Right atrium auricular region (tissue), 2 donors: ENCODE measurements around the gene RAB11FIP4. TPM values are rescaled to one million over a fixed set of nuclear protein-coding genes. Genes with fewer than 3 reads are reported as not detected.

Experiments
- DNase-seq: peaks from one replicate; pipeline ENCODE4 v3.0.0-alpha.2; 2019; ENCODE audit warnings: low spot score
- H3K27ac ChIP-seq, 2 donors: fragments of 200-600 bp; sonication (generic); 1 replicate in 1 of 2; 2 replicates in 1 of 2; pipeline ENCODE4 v1.5.1; 2016 to 2019
- H3K27me3 ChIP-seq, 2 donors: fragments of 200-600 bp; sonication (generic); one replicate each; pipeline versions ENCODE4 v1.5.1 to v1.6.0; 2017 to 2019
- H3K36me3 ChIP-seq: fragments of 200-600 bp; sonication (generic); one replicate; pipeline ENCODE4 v1.5.1; 2016
- H3K4me1 ChIP-seq, 2 donors: fragments of 200-600 bp; sonication (generic); one replicate each; pipeline versions ENCODE4 v1.5.1 to v1.6.0; 2017 to 2019
- H3K4me3 ChIP-seq, 2 donors: fragments of 200-600 bp; sonication (generic); 1 replicate in 1 of 2; 2 replicates in 1 of 2; pipeline ENCODE4 v1.5.1; 2017 to 2019; ENCODE audit warnings: mild to moderate bottlenecking in 1 of 2, moderate library complexity in 1 of 2
- H3K9me3 ChIP-seq, 2 donors: fragments of 200-600 bp; sonication (generic); one replicate each; pipeline ENCODE4 v1.5.1; 2019
- total RNA-seq, 2 donors: library from RNA; depleted of rRNA; stranded (reverse); fragments of >200 nt; gene quantifications; one replicate each; pipeline ENCODE4 v1.1.0, GENCODE V29; 2016
- TF ChIP-seq, protein P1 (sequence below), 2 donors: fragments of 200-600 bp; sonication (generic); IDR thresholded peaks; one replicate each; pipeline ENCODE4 v1.5.1; 2019; ENCODE audit warnings: antibody characterized with exemption in 2 of 2

RAB11FIP4 gene
- total RNA-seq, 2 donors from 2014 or later = 4.4 to 7.2 TPM

DNA sequence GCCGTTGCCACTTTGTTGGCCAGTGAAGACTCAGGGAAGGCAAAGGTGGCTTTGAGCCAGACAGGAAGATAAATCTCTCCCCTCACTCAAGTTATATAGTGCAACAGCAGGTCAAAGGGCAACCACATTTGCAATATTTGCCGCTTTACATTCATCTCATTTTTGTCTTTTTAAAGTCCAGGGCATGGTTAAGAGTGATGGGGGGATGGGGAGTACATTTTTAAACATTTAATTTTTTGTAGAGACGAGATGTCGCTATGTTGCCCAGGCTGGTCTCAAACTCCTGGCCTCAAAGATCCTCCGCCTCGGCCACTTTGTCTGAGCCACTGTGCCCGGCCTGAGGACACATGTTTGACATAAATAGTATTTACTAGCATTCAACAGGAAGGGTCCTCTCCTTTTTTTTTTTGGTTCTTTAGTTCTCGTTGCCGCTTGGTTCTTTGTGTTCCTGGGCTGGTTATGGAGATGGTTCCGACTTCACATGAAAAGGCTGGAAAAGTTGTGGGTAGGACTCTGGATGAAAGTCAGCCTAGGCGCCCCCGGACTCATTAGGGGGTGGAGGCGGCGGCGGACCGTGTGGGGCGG, 95.7 kb downstream of the RAB11FIP4 start:
- TF ChIP-seq, protein P1, sequence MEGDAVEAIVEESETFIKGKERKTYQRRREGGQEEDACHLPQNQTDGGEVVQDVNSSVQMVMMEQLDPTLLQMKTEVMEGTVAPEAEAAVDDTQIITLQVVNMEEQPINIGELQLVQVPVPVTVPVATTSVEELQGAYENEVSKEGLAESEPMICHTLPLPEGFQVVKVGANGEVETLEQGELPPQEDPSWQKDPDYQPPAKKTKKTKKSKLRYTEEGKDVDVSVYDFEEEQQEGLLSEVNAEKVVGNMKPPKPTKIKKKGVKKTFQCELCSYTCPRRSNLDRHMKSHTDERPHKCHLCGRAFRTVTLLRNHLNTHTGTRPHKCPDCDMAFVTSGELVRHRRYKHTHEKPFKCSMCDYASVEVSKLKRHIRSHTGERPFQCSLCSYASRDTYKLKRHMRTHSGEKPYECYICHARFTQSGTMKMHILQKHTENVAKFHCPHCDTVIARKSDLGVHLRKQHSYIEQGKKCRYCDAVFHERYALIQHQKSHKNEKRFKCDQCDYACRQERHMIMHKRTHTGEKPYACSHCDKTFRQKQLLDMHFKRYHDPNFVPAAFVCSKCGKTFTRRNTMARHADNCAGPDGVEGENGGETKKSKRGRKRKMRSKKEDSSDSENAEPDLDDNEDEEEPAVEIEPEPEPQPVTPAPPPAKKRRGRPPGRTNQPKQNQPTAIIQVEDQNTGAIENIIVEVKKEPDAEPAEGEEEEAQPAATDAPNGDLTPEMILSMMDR (IDR thresholded peaks at IDR 0.05) = no peak
- peak overlapping the region; percentile 54 to 66 for H3K27ac ChIP-seq
- no peaks in the 10 kb centered on the region for H3K36me3 ChIP-seq
- DNase-seq = no peak
- peaks cover 0 to 24% of the 10 kb centered on the region in 2 donors for H3K4me1 ChIP-seq
- no peaks in the 10 kb centered on the region for H3K9me3 ChIP-seq
- H3K27me3 ChIP-seq = no peaks in the 10 kb centered on the region
- peak overlapping the region; percentile 45 to 64 for H3K4me3 ChIP-seq

DNA sequence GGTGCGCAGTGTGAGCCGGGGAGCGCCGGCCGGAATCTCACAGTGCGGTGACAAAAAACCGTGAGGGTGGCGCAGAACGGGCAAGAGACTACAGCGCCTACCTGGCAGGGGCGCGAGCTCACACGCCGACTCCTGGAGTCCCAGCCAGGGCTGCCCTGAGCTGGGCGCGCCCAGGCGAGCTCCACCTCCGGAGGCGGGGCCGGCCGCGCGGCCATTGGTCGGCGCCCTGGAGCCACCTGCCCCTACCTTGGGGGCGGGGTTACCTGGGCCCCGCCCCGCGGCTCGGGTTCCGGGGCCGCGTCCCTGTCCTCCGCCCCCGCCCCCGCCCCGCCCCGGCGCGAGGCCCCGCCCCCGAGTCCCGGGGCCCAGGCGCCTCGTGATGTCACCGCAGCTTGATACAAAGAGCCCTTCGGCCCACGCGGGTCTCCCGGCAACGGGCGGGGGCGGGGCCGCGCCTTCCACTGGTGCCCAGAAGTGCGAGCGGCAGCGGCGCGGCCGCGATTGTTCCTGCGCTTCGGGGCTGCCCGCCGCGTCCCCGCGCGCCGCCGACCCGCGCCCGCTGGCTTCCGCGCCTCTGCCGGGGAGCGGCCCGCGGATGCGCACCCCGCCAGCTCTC, 96.3 kb downstream of the RAB11FIP4 start:
- TF ChIP-seq, protein P1 (IDR thresholded peaks at IDR 0.05) = no peak
- DNase-seq = peak; percentile 68
- no peaks in the 10 kb centered on the region for H3K9me3 ChIP-seq
- peak overlapping the region; percentile 65 to 66 for H3K27ac ChIP-seq
- H3K4me3 ChIP-seq = peak overlapping the region; percentile 45 to 64
- H3K36me3 ChIP-seq = no peaks in the 10 kb centered on the region
- peaks cover 0 to 30% of the 10 kb centered on the region in 2 donors for H3K4me1 ChIP-seq
- H3K27me3 ChIP-seq = no peaks in the 10 kb centered on the region

DNA sequence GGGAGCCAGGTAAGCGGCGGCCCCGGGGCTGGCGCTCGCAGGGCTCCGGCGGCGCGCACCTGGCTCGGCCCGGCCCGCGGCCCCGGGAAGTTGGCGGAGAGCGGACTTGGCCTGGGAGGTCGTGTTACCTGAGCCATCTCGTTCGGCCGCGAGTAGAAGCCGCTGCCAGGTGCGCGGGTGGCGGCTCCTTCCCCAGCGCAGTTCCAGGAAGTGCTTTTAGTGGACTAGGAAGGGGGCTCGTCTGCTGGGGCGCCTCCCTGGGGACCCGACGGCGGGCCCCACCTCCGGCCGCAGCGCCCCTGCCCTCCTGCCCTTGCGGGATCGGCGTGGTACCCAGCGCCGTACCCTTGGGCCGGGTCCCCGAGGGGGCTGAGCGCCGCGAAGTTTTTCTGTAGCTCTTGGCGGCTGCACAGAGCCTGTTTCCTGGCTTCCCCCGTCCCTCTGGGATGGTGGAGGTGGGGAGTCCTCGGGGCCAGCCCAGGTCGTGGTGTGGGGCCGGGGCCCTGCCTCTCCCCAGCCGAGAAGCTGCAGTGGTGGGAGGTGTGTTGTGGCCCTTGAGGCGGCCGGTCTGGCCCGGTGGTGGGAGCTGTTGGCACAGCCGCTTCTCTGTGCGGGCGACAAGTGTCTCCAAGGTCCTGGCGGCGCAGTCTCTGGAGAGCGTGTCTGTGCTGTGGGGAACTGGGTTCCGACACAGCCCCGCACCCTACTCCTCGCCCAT, 96.9 kb downstream of the RAB11FIP4 start:
- TF ChIP-seq, protein P1 (IDR thresholded peaks at IDR 0.05) = no peak
- Histone ChIP-seq H3K27ac (peak overlapping the region; percentile 48 to 65), H3K36me3 (no peaks in the 10 kb centered on the region), H3K4me3 (peak overlapping the region; percentile 45 to 64), H3K27me3 (no peaks in the 10 kb centered on the region), H3K9me3 (no peaks in the 10 kb centered on the region), H3K4me1 (peaks cover 0 to 35% of the 10 kb centered on the region in 2 donors)
- no peak for DNase-seq

DNA sequence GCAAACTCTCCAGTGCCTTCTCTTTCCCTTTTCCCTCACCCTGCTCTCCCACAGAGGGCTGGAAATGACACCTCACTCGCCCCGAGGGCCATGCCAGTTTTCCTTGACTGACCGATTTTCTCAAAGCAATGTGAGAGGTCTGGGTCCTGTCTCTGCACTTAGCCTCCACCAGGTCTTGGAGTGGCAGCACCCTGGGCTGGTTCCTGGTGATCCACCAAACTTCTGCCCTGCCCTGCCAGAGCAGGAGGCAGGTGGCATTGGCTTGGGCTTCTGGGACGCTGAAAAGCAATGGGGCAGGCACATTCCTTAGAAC, 97.5 kb downstream of the RAB11FIP4 start:
- Histone ChIP-seq H3K36me3 (no peaks in the 10 kb centered on the region), H3K27me3 (no peaks in the 10 kb centered on the region), H3K4me1 (peaks cover 0 to 39% of the 10 kb centered on the region in 2 donors), H3K4me3 (peak overlapping the region in 1 of 2 donors; percentile 64), H3K27ac (peak overlapping the region; percentile 48 to 65), H3K9me3 (no peaks in the 10 kb centered on the region)
- TF ChIP-seq, protein P1 (IDR thresholded peaks at IDR 0.05) = no peak
- no peak for DNase-seq

DNA sequence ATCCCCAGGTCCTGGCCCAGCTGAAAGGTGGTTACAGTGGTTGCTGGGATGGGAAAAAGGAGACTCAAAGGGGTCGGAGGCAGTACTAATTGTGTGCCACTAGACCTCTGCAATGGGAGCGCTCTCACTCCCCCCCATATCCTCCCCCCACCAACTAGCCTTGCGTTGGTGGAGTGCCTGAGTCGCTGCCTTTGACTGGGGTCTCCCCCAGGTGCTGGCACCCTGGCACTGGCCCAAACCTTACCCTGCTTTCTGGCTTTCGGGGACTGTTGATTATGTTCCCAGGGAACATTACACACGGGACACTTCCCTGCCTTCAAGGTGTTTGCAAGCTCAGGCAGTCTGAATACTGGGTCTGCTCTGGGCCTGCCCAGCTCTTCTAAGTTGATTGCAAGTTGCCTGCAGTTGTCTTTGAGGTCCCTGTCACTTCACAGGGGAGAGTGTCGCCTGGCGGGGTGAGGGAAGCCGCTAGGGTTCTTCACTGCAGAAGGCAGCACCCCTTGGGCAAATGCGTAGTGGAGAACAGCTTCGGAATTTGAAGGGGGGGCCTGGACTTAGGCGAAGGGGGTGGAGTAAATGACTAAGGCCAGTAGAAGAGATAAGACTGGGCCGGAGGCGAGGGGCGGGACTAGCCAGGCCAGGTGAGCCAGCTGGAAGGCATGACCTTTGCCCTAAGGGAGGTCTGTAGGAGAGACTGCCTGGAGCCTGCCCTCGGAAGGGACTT, 98.0 kb downstream of the RAB11FIP4 start:
- peaks cover 0 to 39% of the 10 kb centered on the region in 2 donors for H3K4me1 ChIP-seq
- peak overlapping the region in 1 of 2 donors; percentile 65 for H3K27ac ChIP-seq
- no peaks in the 10 kb centered on the region for H3K27me3 ChIP-seq
- TF ChIP-seq, protein P1 (IDR thresholded peaks at IDR 0.05) = no peak
- no peak for DNase-seq
- no peaks in the 10 kb centered on the region for H3K36me3 ChIP-seq
- H3K9me3 ChIP-seq = no peaks in the 10 kb centered on the region
- H3K4me3 ChIP-seq = no peak overlapping the region
